GM18526 (cell line): Measurements from ENCODE around the gene GATA3.

Experiments
- POLR2A ChIP-seq: IDR thresholded peaks from 3 replicates; pipeline ENCODE4 v1.6.1; 2011; ENCODE audit not compliant: insufficient read length; ENCODE audit errors: extremely low read depth

The GATA3 gene

GRCh38 chr10:8035641-8036470, 18.6 kb upstream of the GATA3 start:
- no peak for TF ChIP-seq POLR2A

- no peak for TF ChIP-seq POLR2A
Measured at GRCh38 chr10:8036506-8037198, 17.8 kb upstream of the GATA3 start.

- no peak for TF ChIP-seq POLR2A
Measured at GRCh38 chr10:8037199-8037801, 17.2 kb upstream of the GATA3 start.

GRCh38 chr10:8037941-8038894, 16.3 kb upstream of the GATA3 start:
- TF ChIP-seq POLR2A, result no peak

- TF ChIP-seq POLR2A, result no peak
Measured at GRCh38 chr10:8039321-8039881, 15.1 kb upstream of the GATA3 start.

GRCh38 chr10:8040651-8041050, 13.8 kb upstream of the GATA3 start:
- no peak for TF ChIP-seq POLR2A

- no peak for TF ChIP-seq POLR2A
Measured at GRCh38 chr10:8041284-8041991, 13.1 kb upstream of the GATA3 start.

GRCh38 chr10:8041992-8042720, 12.3 kb upstream of the GATA3 start:
- TF ChIP-seq POLR2A, result no peak

- TF ChIP-seq POLR2A, result no peak
Measured at GRCh38 chr10:8042721-8043568, 11.5 kb upstream of the GATA3 start.

GRCh38 chr10:8043569-8044306, 10.8 kb upstream of the GATA3 start:
- no peak for TF ChIP-seq POLR2A

- TF ChIP-seq POLR2A, result no peak
Measured at GRCh38 chr10:8044331-8044907, 10.1 kb upstream of the GATA3 start.
